HAP-1 (cell line): Measurements from ENCODE around the gene ZBTB17.

ENCODE experiments used
- DNase-seq, 2 experiments: peaks; one replicate each; pipeline ENCODE4 v3.0.0-alpha.2; 2016 to 2020; ENCODE audit warnings: low spot score in 2 of 2
- H3K27me3 ChIP-seq: fragments of 250-450 bp; sonication (Bioruptor Pico); 2 replicates; pipeline ENCODE4 v1.5.1; 2020; ENCODE audit warnings: low read depth, mild to moderate bottlenecking, moderate library complexity
- H3K36me3 ChIP-seq: fragments of 250-450 bp; sonication (Bioruptor Pico); replicated peaks from 2 replicates; pipeline ENCODE4 v1.5.1; 2020; ENCODE audit warnings: mild to moderate bottlenecking
- H3K4me1 ChIP-seq: fragments of 250-450 bp; sonication (Bioruptor Pico); 2 replicates; pipeline ENCODE4 v1.5.1; 2020; ENCODE audit warnings: mild to moderate bottlenecking
- H3K4me3 ChIP-seq: fragments of 250-450 bp; sonication (Bioruptor Pico); 2 replicates; pipeline ENCODE4 v1.5.1; 2020; ENCODE audit warnings: mild to moderate bottlenecking, moderate library complexity
- H3K9me3 ChIP-seq: fragments of 250-450 bp; sonication (Bioruptor Pico); 2 replicates; pipeline ENCODE4 v1.5.1; 2020; ENCODE audit warnings: mild to moderate bottlenecking, moderate library complexity
- in situ Hi-C: fragments of 300-500 bp; cut with MboI; formaldehyde crosslinking; loops from 3 replicates; pipeline ENCODE4 v1.14.3; 2020; ENCODE audit warnings: low sequenced_read_pairs, inconsistent platforms, mixed read lengths

The ZBTB17 gene

GRCh38 chr1:15941899-15942660 lies 33.8 kb downstream of the ZBTB17 start:
- H3K36me3 ChIP-seq, result peaks cover 74% of the 10 kb centered on the region
- in situ Hi-C loops, result no loop called here
- no peaks in the 10 kb centered on the region for H3K4me1 ChIP-seq
- H3K9me3 ChIP-seq, result no peaks in the 10 kb centered on the region
- H3K4me3 ChIP-seq, result no peak overlapping the region
- H3K27me3 ChIP-seq, result no peaks in the 10 kb centered on the region
- no peak for DNase-seq

- H3K27me3 ChIP-seq, result no peaks in the 10 kb centered on the region
- no peaks in the 10 kb centered on the region for H3K4me1 ChIP-seq
- peaks cover 78% of the 10 kb centered on the region for H3K36me3 ChIP-seq
- DNase-seq, result no peak
- in situ Hi-C loops, result no loop called here
- H3K9me3 ChIP-seq, result no peaks in the 10 kb centered on the region
- H3K4me3 ChIP-seq, result no peak overlapping the region
These were observed 34.7 kb downstream of the ZBTB17 start for GRCh38 chr1:15941044-15941840.

- H3K36me3 ChIP-seq, result peaks cover 75% of the 10 kb centered on the region
- H3K4me3 ChIP-seq, result no peak overlapping the region
- no peak for DNase-seq
- H3K9me3 ChIP-seq, result no peaks in the 10 kb centered on the region
- no peaks in the 10 kb centered on the region for H3K4me1 ChIP-seq
- no peaks in the 10 kb centered on the region for H3K27me3 ChIP-seq
- in situ Hi-C loops, result no loop called here
These were observed 35.5 kb downstream of the ZBTB17 start for GRCh38 chr1:15940110-15941043.

- no peak for DNase-seq
- H3K27me3 ChIP-seq, result no peaks in the 10 kb centered on the region
- H3K36me3 ChIP-seq, result peaks cover 82% of the 10 kb centered on the region
- in situ Hi-C loops, result no loop called here
- no peaks in the 10 kb centered on the region for H3K9me3 ChIP-seq
- no peaks in the 10 kb centered on the region for H3K4me1 ChIP-seq
- H3K4me3 ChIP-seq, result no peak overlapping the region
These were observed 36.5 kb downstream of the ZBTB17 start for GRCh38 chr1:15939181-15940109.

GRCh38 chr1:15938628-15939161 lies 37.2 kb downstream of the ZBTB17 start:
- in situ Hi-C loops, result no loop called here
- Histone ChIP-seq H3K4me3 (no peak overlapping the region), H3K27me3 (no peaks in the 10 kb centered on the region), H3K36me3 (peaks cover 84% of the 10 kb centered on the region), H3K9me3 (no peaks in the 10 kb centered on the region), H3K4me1 (no peaks in the 10 kb centered on the region)
- DNase-seq, result no peak

GRCh38 chr1:15937706-15938168 lies 38.2 kb downstream of the ZBTB17 start:
- in situ Hi-C loops, result no loop called here

GRCh38 chr1:15937146-15937545 lies 38.8 kb downstream of the ZBTB17 start:
- Histone ChIP-seq H3K4me1 (no peaks in the 10 kb centered on the region), H3K9me3 (no peaks in the 10 kb centered on the region), H3K4me3 (no peak overlapping the region), H3K27me3 (no peaks in the 10 kb centered on the region), H3K36me3 (peaks cover 83% of the 10 kb centered on the region)
- in situ Hi-C loops, result no loop called here
- DNase-seq, result no peak

More at GRCh38 chr1:15937706-15938168, 38.2 kb downstream of the ZBTB17 start:
- peaks cover 83% of the 10 kb centered on the region for H3K36me3 ChIP-seq
- no peak for DNase-seq
- H3K27me3 ChIP-seq, result no peaks in the 10 kb centered on the region
- no peaks in the 10 kb centered on the region for H3K4me1 ChIP-seq
- no peak overlapping the region for H3K4me3 ChIP-seq
- H3K9me3 ChIP-seq, result no peaks in the 10 kb centered on the region

GRCh38 chr1:15936025-15936424 lies 39.9 kb downstream of the ZBTB17 start:
- Histone ChIP-seq H3K9me3 (no peaks in the 10 kb centered on the region), H3K4me1 (no peaks in the 10 kb centered on the region)
- in situ Hi-C loops, result no loop called here

GRCh38 chr1:15935056-15935950 lies 40.6 kb downstream of the ZBTB17 start:
- no peak for DNase-seq
- Histone ChIP-seq H3K4me3 (no peak overlapping the region), H3K9me3 (no peaks in the 10 kb centered on the region), H3K27me3 (no peaks in the 10 kb centered on the region), H3K36me3 (peaks cover 85% of the 10 kb centered on the region), H3K4me1 (no peaks in the 10 kb centered on the region)
- in situ Hi-C loops, result no loop called here

More at GRCh38 chr1:15936025-15936424, 39.9 kb downstream of the ZBTB17 start:
- no peaks in the 10 kb centered on the region for H3K27me3 ChIP-seq
- H3K4me3 ChIP-seq, result no peak overlapping the region
- peaks cover 85% of the 10 kb centered on the region for H3K36me3 ChIP-seq
- DNase-seq, result no peak

- Histone ChIP-seq H3K9me3 (no peaks in the 10 kb centered on the region), H3K27me3 (no peaks in the 10 kb centered on the region), H3K36me3 (peaks cover 87% of the 10 kb centered on the region), H3K4me1 (no peaks in the 10 kb centered on the region), H3K4me3 (no peak overlapping the region)
- in situ Hi-C loops, result no loop called here
- DNase-seq, result no peak
These were observed 41.5 kb downstream of the ZBTB17 start for GRCh38 chr1:15934211-15935055.

- no peaks in the 10 kb centered on the region for H3K4me1 ChIP-seq
- peaks cover 87% of the 10 kb centered on the region for H3K36me3 ChIP-seq
- in situ Hi-C loops, result no loop called here
These were observed 42.2 kb downstream of the ZBTB17 start for GRCh38 chr1:15933684-15934083.

More at GRCh38 chr1:15933684-15934083, 42.2 kb downstream of the ZBTB17 start:
- no peaks in the 10 kb centered on the region for H3K9me3 ChIP-seq
- no peak for DNase-seq
- no peaks in the 10 kb centered on the region for H3K27me3 ChIP-seq
- H3K4me3 ChIP-seq, result no peak overlapping the region
